ENCODE data around the gene MCF2L2. TPM values are rescaled to one million over a fixed set of nuclear protein-coding genes. Genes with fewer than 3 reads are reported as not detected.

Gene MCF2L2
- total and polyA plus RNA-seq, 2 donors (not counting 1 experiment from before 2014, with no cell fraction given) = 0.03 to 1.6 TPM

DNA sequence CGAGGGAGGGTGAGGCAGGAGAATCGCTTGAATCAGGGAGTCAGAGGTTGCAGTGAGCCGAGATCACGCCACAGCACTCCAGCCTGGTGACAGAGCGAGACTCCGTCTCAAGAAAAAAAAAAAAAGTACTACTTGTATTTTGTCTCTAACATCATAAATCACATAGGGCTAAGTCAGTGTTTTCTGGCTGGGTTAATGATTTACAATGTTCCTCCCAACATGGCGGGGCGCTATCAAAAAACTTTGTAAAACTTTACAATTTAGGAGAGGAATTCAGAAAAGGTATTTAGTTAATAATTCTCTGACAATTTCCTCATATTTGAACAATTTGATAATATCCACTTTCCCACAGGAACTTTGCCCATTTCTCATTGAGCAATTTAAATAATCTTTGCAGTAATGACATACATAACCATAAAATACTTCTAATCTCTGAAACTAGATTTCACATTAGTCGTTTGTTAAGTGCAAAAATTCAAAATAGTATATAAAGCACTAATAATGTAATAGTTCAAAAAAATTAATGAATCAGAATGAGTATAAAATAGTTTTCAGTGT, 202.0 kb downstream of the MCF2L2 start:
- Histone ChIP-seq H3K4me2 (replicated peaks; ENCODE audit: low read depth, low read length, poor library complexity, severe bottlenecking) (no peak overlapping the region), H3K27ac (ENCODE audit: low read length in 2 of 2) (no peak overlapping the region), H3K9me3 (ENCODE audit: control extremely low read depth in 1 of 3, control insufficient read depth in 2 of 3, insufficient read depth in 1 of 3, low read length in 2 of 3) (no peaks in the 10 kb centered on the region), H4K20me1 (ENCODE audit: control insufficient read depth, insufficient read depth, low read length, poor library complexity, severe bottlenecking) (no peaks in the 10 kb centered on the region), H3K36me3 (replicated peaks in 1 of 2; ENCODE audit: control extremely low read depth in 1 of 2, control insufficient read depth in 1 of 2, extremely low read depth in 1 of 2, insufficient read depth in 2 of 2, low read length in 1 of 2) (no peaks in the 10 kb centered on the region), H3K4me1 (ENCODE audit: control insufficient read depth in 2 of 2, insufficient read depth in 2 of 2, low read length in 2 of 2) (no peaks in the 10 kb centered on the region), H3K4me3 (ENCODE audit: control extremely low read depth in 1 of 5, extremely low read depth in 1 of 5, insufficient read depth in 1 of 5, low read depth in 2 of 5, low read length in 4 of 5) (no peak overlapping the region), H3K9ac (ENCODE audit: low read length) (no peak overlapping the region), H2AFZ (ENCODE audit: insufficient read depth, low read depth, low read length, poor library complexity, severe bottlenecking) (no peak overlapping the region), H3K79me2 (ENCODE audit: control insufficient read depth, insufficient read depth, low read length) (no peaks in the 10 kb centered on the region), H3K27me3 (replicated peaks in 1 of 4; ENCODE audit: control extremely low read depth in 1 of 4, control insufficient read depth in 3 of 4, insufficient read depth in 4 of 4, low read length in 3 of 4) (peaks cover 0 to 6% (median 2%) of the 10 kb centered on the region in 4 experiments)
- intact Hi-C loops (cut with micrococcal nuclease) = no loop called here
- Mint-ChIP-seq H3K27ac (no peak overlapping the region), H3K27me3 (peaks cover 35% of the 10 kb centered on the region), H3K9me3 (ENCODE audit: insufficient read depth) (no peaks in the 10 kb centered on the region), H3K4me3 (no peak overlapping the region), H3K4me1 (no peaks in the 10 kb centered on the region)
- TF ChIP-seq CTCF (IDR thresholded peaks at IDR 0.05) (no peak), EZH2 (IDR thresholded peaks at IDR 0.05; ENCODE audit: borderline replicate concordance, insufficient read depth, low read depth, low read length, poor library complexity, severe bottlenecking) (no peak)
- POLR2A ChIA-PET = no interaction called here
- no peak for DNase-seq
- ATAC-seq (ENCODE audit: low read depth) = no peak
- WGBS (ENCODE audit: insufficient coverage) = no CpG with 5 or more reads among the region's 9 CpGs
- CTCF ChIA-PET = no interaction called here

DNA sequence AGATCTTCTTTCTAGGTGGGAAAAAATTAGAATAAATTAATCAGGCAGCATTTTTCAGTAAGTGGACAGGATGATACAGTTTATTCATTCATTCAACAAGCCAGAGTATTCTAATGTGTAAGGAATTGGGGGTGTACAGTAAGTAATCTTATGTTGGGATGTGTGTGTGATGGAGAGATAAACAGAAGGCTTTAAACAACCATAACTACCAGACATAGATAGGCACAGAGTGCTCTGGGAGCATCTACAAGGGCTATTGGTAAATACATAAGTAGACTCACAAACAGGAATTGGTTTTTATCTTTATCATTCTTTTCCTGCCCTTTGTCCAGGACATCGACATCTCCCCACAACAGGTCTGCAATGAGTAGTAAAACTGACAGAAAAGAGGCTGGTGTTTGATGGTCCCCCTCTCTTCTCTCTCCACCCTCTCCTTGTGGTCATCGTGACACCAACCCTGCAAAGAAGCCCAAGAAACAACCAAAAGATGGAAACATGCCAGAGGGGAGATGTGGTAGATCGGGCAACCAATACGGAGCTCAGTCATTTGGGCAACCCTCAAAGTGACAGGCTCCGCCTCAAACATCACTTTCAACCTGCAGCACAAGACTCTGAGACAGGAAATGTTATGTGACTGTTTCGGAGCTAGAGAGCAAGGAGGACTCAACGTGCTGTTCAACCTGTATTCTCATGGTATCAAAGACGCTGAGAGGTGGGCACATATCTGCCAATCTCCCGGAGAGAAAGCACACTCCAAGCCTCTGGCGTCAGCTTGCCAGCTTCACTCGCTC, 204.0 kb downstream of the MCF2L2 start:
- Histone ChIP-seq H4K20me1 (ENCODE audit: control insufficient read depth, insufficient read depth, low read length, poor library complexity, severe bottlenecking) (no peaks in the 10 kb centered on the region), H3K36me3 (replicated peaks in 1 of 2; ENCODE audit: control extremely low read depth in 1 of 2, control insufficient read depth in 1 of 2, extremely low read depth in 1 of 2, insufficient read depth in 2 of 2, low read length in 1 of 2) (no peaks in the 10 kb centered on the region), H3K4me1 (ENCODE audit: control insufficient read depth in 2 of 2, insufficient read depth in 2 of 2, low read length in 2 of 2) (no peaks in the 10 kb centered on the region), H3K27me3 (replicated peaks in 1 of 4; ENCODE audit: control extremely low read depth in 1 of 4, control insufficient read depth in 3 of 4, insufficient read depth in 4 of 4, low read length in 3 of 4) (peaks cover 0 to 6% (median 2%) of the 10 kb centered on the region in 4 experiments), H3K9ac (ENCODE audit: low read length) (no peak overlapping the region), H3K27ac (ENCODE audit: low read length in 2 of 2) (no peak overlapping the region), H3K4me2 (replicated peaks; ENCODE audit: low read depth, low read length, poor library complexity, severe bottlenecking) (no peak overlapping the region), H3K4me3 (ENCODE audit: control extremely low read depth in 1 of 5, extremely low read depth in 1 of 5, insufficient read depth in 1 of 5, low read depth in 2 of 5, low read length in 4 of 5) (no peak overlapping the region), H3K9me3 (ENCODE audit: control extremely low read depth in 1 of 3, control insufficient read depth in 2 of 3, insufficient read depth in 1 of 3, low read length in 2 of 3) (no peaks in the 10 kb centered on the region), H2AFZ (ENCODE audit: insufficient read depth, low read depth, low read length, poor library complexity, severe bottlenecking) (no peak overlapping the region), H3K79me2 (ENCODE audit: control insufficient read depth, insufficient read depth, low read length) (no peaks in the 10 kb centered on the region)
- no peak overlapping the region for H3K4me3 Mint-ChIP-seq
- H3K27ac Mint-ChIP-seq = no peak overlapping the region
- peaks cover 29% of the 10 kb centered on the region for H3K27me3 Mint-ChIP-seq
- WGBS (ENCODE audit: insufficient coverage) = 28% methylated on average over 8 of the region's 11 CpGs
- no peaks in the 10 kb centered on the region for H3K9me3 Mint-ChIP-seq (ENCODE audit: insufficient read depth)
- CTCF ChIA-PET = interaction anchor here (0.8 to 1.3 kb wide), 2 partner anchors 12 to 159 kb away, joined by 3 to 4 read pairs; no protein-coding TSS in a partner anchor
- no peak for ATAC-seq (ENCODE audit: low read depth)
- TF ChIP-seq CTCF (IDR thresholded peaks at IDR 0.05) (no peak), EZH2 (IDR thresholded peaks at IDR 0.05; ENCODE audit: borderline replicate concordance, insufficient read depth, low read depth, low read length, poor library complexity, severe bottlenecking) (no peak)
- DNase-seq = no peak
- POLR2A ChIA-PET = no interaction called here
- H3K4me1 Mint-ChIP-seq = no peaks in the 10 kb centered on the region
- intact Hi-C loops (cut with micrococcal nuclease) = no loop called here

Data from B cell (primary cell).